ENCODE results near the gene BCL11B. TPM values are rescaled to one million over a fixed set of nuclear protein-coding genes. Genes with fewer than 3 reads are reported as not detected.

BCL11B gene
- total and polyA plus RNA-seq, 10 of the 15 experiments (the other 5 are each of a cell fraction or from before 2014, with no cell fraction given) = 0.38 to 5.5 (median 1.3) TPM

DNA sequence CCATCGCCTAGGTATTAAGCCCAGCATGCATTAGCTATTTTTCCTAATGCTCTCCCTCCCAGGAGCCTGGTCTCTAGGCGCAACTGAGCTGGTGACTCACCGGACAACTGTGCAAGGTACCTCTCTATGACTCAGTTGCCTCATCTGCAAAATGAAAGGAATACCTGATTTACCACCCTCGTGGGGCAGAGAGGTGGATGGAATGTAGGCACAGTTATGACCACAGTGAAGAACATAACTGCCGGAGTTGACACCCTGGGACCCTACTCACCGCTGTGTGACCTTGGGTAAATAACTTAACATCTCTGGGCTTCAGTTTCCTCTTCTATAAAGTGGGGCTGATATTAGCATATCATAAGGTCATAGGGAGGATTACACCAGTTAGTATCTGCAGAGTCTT lies 22.6 kb downstream of the BCL11B start:
- BruUV-seq (replicated peaks) = no TSS peak
- no peak overlapping the region for H3K9ac ChIP-seq (ENCODE audit: control insufficient read depth, insufficient read depth, low read length)
- intact Hi-C loops (cut with micrococcal nuclease; ENCODE audit: unreplicated experiment) (no loop called here), in situ Hi-C loops (cut with MboI) (no loop called here)
- ATAC-seq (no peak), DNase-seq (ENCODE audit: low read depth, low spot score) (no peak), FAIRE-seq (no peak)
- H3K36me3 ChIP-seq (ENCODE audit: control insufficient read depth in 2 of 2, insufficient read depth in 2 of 2, low read length in 1 of 2) = no peaks in the 10 kb centered on the region; a peak in 1 of 4 replicates
- no peak overlapping the region for H3K27ac ChIP-seq (ENCODE audit: control insufficient read depth, insufficient read depth)
- ChIA-PET SMC1A (ENCODE audit: uncharacterized antibody, unreplicated experiment) (no interaction called here), CTCF (interaction anchor here (1.1 kb wide), 1 partner anchor 17 kb away, joined by 3 read pairs; no protein-coding TSS in a partner anchor), POLR2A (no interaction called here), RAD21 (ENCODE audit: unreplicated experiment) (no interaction called here)
- H3K27me3 ChIP-seq (replicated peaks in 1 of 2; ENCODE audit: control insufficient read depth in 2 of 2, insufficient read depth in 2 of 2, low read length in 1 of 2) = peaks cover 0 to 3% of the 10 kb centered on the region in 2 experiments; a peak in 2 of 4 replicates
- TF ChIP-seq NFYB (IDR thresholded peaks at IDR 0.05; ENCODE audit: insufficient read depth, low read depth, low read length) (no peak), HDAC6 (IDR thresholded peaks at IDR 0.05; ENCODE audit: unreplicated experiment) (no peak), LARP7 (IDR thresholded peaks at IDR 0.05) (no peak), WRNIP1 (IDR thresholded peaks at IDR 0.05; ENCODE audit: borderline replicate concordance, low read depth, low read length) (no peak), RELA (IDR thresholded peaks at IDR 0.05; ENCODE audit: borderline replicate concordance, partially characterized antibody) (no peak), IRF5 (IDR thresholded peaks at IDR 0.05; ENCODE audit: borderline replicate concordance) (no peak), FOXM1 (IDR thresholded peaks at IDR 0.05; ENCODE audit: low read depth, low read length) (no peak)
- TF ChIP-seq, protein P1, sequence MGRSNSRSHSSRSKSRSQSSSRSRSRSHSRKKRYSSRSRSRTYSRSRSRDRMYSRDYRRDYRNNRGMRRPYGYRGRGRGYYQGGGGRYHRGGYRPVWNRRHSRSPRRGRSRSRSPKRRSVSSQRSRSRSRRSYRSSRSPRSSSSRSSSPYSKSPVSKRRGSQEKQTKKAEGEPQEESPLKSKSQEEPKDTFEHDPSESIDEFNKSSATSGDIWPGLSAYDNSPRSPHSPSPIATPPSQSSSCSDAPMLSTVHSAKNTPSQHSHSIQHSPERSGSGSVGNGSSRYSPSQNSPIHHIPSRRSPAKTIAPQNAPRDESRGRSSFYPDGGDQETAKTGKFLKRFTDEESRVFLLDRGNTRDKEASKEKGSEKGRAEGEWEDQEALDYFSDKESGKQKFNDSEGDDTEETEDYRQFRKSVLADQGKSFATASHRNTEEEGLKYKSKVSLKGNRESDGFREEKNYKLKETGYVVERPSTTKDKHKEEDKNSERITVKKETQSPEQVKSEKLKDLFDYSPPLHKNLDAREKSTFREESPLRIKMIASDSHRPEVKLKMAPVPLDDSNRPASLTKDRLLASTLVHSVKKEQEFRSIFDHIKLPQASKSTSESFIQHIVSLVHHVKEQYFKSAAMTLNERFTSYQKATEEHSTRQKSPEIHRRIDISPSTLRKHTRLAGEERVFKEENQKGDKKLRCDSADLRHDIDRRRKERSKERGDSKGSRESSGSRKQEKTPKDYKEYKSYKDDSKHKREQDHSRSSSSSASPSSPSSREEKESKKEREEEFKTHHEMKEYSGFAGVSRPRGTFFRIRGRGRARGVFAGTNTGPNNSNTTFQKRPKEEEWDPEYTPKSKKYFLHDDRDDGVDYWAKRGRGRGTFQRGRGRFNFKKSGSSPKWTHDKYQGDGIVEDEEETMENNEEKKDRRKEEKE (IDR thresholded peaks at IDR 0.05) = no peak
- TF ChIP-seq, protein P2, sequence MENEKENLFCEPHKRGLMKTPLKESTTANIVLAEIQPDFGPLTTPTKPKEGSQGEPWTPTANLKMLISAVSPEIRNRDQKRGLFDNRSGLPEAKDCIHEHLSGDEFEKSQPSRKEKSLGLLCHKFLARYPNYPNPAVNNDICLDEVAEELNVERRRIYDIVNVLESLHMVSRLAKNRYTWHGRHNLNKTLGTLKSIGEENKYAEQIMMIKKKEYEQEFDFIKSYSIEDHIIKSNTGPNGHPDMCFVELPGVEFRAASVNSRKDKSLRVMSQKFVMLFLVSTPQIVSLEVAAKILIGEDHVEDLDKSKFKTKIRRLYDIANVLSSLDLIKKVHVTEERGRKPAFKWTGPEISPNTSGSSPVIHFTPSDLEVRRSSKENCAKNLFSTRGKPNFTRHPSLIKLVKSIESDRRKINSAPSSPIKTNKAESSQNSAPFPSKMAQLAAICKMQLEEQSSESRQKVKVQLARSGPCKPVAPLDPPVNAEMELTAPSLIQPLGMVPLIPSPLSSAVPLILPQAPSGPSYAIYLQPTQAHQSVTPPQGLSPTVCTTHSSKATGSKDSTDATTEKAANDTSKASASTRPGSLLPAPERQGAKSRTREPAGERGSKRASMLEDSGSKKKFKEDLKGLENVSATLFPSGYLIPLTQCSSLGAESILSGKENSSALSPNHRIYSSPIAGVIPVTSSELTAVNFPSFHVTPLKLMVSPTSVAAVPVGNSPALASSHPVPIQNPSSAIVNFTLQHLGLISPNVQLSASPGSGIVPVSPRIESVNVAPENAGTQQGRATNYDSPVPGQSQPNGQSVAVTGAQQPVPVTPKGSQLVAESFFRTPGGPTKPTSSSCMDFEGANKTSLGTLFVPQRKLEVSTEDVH (IDR thresholded peaks at IDR 0.05; ENCODE audit: low read depth, partially characterized antibody) = no peak
- no peak overlapping the region for H2AFZ ChIP-seq (ENCODE audit: control insufficient read depth, low read depth, low read length)
- H3K4me1 ChIP-seq (ENCODE audit: control insufficient read depth, insufficient read depth, low read length) = no peaks in the 10 kb centered on the region
- no peaks in the 10 kb centered on the region for H4K20me1 ChIP-seq (ENCODE audit: control insufficient read depth, insufficient read depth)
- H3K4me2 ChIP-seq (ENCODE audit: control insufficient read depth, insufficient read depth) = no peak overlapping the region
- 42% methylated on average over 6 of the region's 6 CpGs for WGBS (ENCODE audit: insufficient coverage, insufficient replicate concordance, low lambda C conversion rate, missing lambda C conversion rate)
- no peaks in the 10 kb centered on the region for H3K9me3 ChIP-seq (replicated peaks; ENCODE audit: control insufficient read depth, insufficient read depth, low read length)
- H3K79me2 ChIP-seq (ENCODE audit: control insufficient read depth, insufficient read depth, low read length) = no peaks in the 10 kb centered on the region
- no peak overlapping the region for H3K4me3 ChIP-seq
